Spleen (tissue), 7 donors: ENCODE results near the gene LRP1B.

Source experiments
- POLR2A ChIP-seq, 3 donors: fragments of 450-650 bp; IDR thresholded peaks; one replicate each; pipeline ENCODE4 v1.5.1; 2017; ENCODE audit warnings: antibody characterized with exemption in 3 of 3, mild to moderate bottlenecking in 1 of 3
- POLR2AphosphoS5 ChIP-seq, 3 donors: sonication (generic); formaldehyde crosslinking; IDR thresholded peaks; one replicate each; pipeline ENCODE4 v1.5.1; 2017; ENCODE audit warnings: antibody characterized with exemption in 3 of 3
- TF ChIP-seq, protein P1 (sequence below), 11 experiments: fragments of 200-600 bp in 7 of 11; fragments of 450-650 bp in 4 of 11; sonication (generic) in 4 of 11; IDR thresholded peaks in 8 of 11; conservative IDR thresholded peaks in 3 of 11; 1 replicate in 7 of 11; 2 replicates in 4 of 11; pipeline versions ENCODE4 v1.4.0 to v1.8.0; 2016 to 2021; ENCODE audit warnings: antibody characterized with exemption in 11 of 11, inconsistent platforms in 4 of 11, mild to moderate bottlenecking in 1 of 11
- donor health status: DM: no; HTN: no; CAD: no; lungs with moderate emphysema.
- donor health status: DM: no; HTN: no; CAD: no.
- donor health status: DM: no; HTN: no; CAD: no.

DNA sequence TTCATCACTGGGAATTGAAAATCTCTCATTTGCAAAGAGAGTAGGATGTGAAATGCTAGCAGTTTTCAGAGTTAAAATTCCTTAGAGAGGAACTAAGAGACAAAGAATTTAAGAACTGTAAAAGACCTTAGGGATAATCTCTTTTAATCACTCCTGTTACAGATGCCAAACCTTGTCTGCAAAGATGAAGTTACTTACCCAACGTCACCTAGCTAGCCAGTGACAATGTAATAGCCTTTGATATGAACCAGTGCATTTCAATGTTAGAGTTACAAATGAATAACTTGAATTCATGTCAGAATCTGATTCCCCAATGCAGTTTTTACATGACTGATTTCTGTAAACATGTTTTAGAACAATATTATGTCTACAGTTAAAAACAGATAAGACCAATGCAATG, 190.1 kb downstream of the LRP1B start:
- TF ChIP-seq, protein P1, sequence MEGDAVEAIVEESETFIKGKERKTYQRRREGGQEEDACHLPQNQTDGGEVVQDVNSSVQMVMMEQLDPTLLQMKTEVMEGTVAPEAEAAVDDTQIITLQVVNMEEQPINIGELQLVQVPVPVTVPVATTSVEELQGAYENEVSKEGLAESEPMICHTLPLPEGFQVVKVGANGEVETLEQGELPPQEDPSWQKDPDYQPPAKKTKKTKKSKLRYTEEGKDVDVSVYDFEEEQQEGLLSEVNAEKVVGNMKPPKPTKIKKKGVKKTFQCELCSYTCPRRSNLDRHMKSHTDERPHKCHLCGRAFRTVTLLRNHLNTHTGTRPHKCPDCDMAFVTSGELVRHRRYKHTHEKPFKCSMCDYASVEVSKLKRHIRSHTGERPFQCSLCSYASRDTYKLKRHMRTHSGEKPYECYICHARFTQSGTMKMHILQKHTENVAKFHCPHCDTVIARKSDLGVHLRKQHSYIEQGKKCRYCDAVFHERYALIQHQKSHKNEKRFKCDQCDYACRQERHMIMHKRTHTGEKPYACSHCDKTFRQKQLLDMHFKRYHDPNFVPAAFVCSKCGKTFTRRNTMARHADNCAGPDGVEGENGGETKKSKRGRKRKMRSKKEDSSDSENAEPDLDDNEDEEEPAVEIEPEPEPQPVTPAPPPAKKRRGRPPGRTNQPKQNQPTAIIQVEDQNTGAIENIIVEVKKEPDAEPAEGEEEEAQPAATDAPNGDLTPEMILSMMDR (IDR thresholded peaks at IDR 0.05 in 8 of 11, conservative IDR thresholded peaks at IDR 0.05 in 3 of 11): no peak
- TF ChIP-seq POLR2A (IDR thresholded peaks at IDR 0.05) (no peak), POLR2AphosphoS5 (IDR thresholded peaks at IDR 0.05) (no peak)
